Measurements from ENCODE around the gene MED16.

- TF ChIP-seq CTCF (IDR thresholded peaks at IDR 0.05; ENCODE audit: insufficient read depth, low read depth, low read length), result no peak
- no peak for TF ChIP-seq EZH2 (IDR thresholded peaks at IDR 0.05; ENCODE audit: insufficient read depth, low read length)
Measured at GRCh38 chr19:888581-889385, 4.2 kb downstream of the MED16 start.

Measured in astrocyte (in vitro differentiated cells and primary cell).